ENCODE measurements around the gene INSR. TPM values are rescaled to one million over a fixed set of nuclear protein-coding genes. Genes with fewer than 3 reads are reported as not detected.
A peak's percentile ranks its signal among the peaks of the same experiment; 100 is the strongest.

Gene INSR
- total RNA-seq, 1 donor from 2014 or later, result 39.3 TPM

- H3K27me3 ChIP-seq, result no peaks in the 10 kb centered on the region
- H3K9me3 ChIP-seq, result no peaks in the 10 kb centered on the region
- TF ChIP-seq, protein P1, sequence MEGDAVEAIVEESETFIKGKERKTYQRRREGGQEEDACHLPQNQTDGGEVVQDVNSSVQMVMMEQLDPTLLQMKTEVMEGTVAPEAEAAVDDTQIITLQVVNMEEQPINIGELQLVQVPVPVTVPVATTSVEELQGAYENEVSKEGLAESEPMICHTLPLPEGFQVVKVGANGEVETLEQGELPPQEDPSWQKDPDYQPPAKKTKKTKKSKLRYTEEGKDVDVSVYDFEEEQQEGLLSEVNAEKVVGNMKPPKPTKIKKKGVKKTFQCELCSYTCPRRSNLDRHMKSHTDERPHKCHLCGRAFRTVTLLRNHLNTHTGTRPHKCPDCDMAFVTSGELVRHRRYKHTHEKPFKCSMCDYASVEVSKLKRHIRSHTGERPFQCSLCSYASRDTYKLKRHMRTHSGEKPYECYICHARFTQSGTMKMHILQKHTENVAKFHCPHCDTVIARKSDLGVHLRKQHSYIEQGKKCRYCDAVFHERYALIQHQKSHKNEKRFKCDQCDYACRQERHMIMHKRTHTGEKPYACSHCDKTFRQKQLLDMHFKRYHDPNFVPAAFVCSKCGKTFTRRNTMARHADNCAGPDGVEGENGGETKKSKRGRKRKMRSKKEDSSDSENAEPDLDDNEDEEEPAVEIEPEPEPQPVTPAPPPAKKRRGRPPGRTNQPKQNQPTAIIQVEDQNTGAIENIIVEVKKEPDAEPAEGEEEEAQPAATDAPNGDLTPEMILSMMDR (IDR thresholded peaks at IDR 0.05), result no peak
- no peak overlapping the region for H3K27ac ChIP-seq
- H3K4me1 ChIP-seq, result no peaks in the 10 kb centered on the region
- intact Hi-C loops (cut with DNase I), result no loop called here
- no peak overlapping the region for H3K4me3 ChIP-seq
- H3K36me3 ChIP-seq, result peaks cover 55 to 79% of the 10 kb centered on the region in 2 donors
- DNase-seq (ENCODE audit: low spot score in 2 of 2), result no peak
These were observed 125.3 kb downstream of the INSR start for GRCh38 chr19:7168941-7169340.

GRCh38 chr19:7161292-7161691 is 132.9 kb downstream of the INSR start:
- H3K4me1 ChIP-seq, result peaks cover 0 to 10% of the 10 kb centered on the region in 2 donors
- peaks cover 26 to 45% of the 10 kb centered on the region in 2 donors for H3K36me3 ChIP-seq
- no peaks in the 10 kb centered on the region for H3K27me3 ChIP-seq
- TF ChIP-seq, protein P1 (IDR thresholded peaks at IDR 0.05), result no peak
- H3K27ac ChIP-seq, result no peak overlapping the region
- intact Hi-C loops (cut with DNase I), result no loop called here
- H3K4me3 ChIP-seq, result no peak overlapping the region
- DNase-seq (ENCODE audit: low spot score in 2 of 2), result no peak
- no peaks in the 10 kb centered on the region for H3K9me3 ChIP-seq

- Histone ChIP-seq H3K4me3 (no peak overlapping the region), H3K36me3 (peaks cover 26 to 46% of the 10 kb centered on the region in 2 donors), H3K27ac (peak overlapping the region; percentile 87 to 89), H3K27me3 (no peaks in the 10 kb centered on the region), H3K9me3 (no peaks in the 10 kb centered on the region), H3K4me1 (peaks cover 0 to 10% of the 10 kb centered on the region in 2 donors)
- TF ChIP-seq, protein P1 (IDR thresholded peaks at IDR 0.05), result no peak
- DNase-seq (ENCODE audit: low spot score in 2 of 2), result peak; percentile 89 to 94
- intact Hi-C loops (cut with DNase I), result loop anchor here (2.0 to 5.0 kb wide), 3 partner anchors 39 to 135 kb away; partner anchors contain the start of gene INSR
These were observed 134.9 kb downstream of the INSR start for GRCh38 chr19:7159105-7159933.

GRCh38 chr19:7153022-7153421 is 141.2 kb downstream of the INSR start:
- peak overlapping the region in 1 of 2 donors; percentile 25 for H3K27ac ChIP-seq
- no peaks in the 10 kb centered on the region for H3K9me3 ChIP-seq
- peaks cover 16 to 41% of the 10 kb centered on the region in 2 donors for H3K36me3 ChIP-seq
- H3K27me3 ChIP-seq, result no peaks in the 10 kb centered on the region
- TF ChIP-seq, protein P1 (IDR thresholded peaks at IDR 0.05), result no peak
- no peaks in the 10 kb centered on the region for H3K4me1 ChIP-seq
- intact Hi-C loops (cut with DNase I), result no loop called here
- H3K4me3 ChIP-seq, result no peak overlapping the region
- DNase-seq (ENCODE audit: low spot score in 2 of 2), result no peak

DNA sequence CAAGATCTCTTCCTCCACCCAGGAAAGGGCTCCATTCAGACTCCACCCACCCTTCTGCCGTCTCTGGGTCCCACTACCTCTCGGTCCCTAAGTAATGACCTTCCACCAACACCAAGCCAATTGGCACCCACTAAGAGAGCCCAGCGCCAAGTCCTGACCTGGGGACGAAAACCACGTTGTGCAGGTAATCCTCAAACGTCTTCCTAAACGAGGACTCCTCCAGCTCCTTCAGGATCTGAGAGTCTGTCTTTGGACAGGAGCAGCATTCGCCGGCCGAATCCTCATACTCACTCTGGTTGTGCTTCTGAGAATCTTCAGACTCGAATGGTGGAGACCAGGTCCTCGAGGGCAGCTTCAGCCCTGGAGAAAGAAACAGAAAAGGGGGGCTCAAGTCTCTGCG is 141.6 kb downstream of the INSR start:
- Histone ChIP-seq H3K4me1 (no peaks in the 10 kb centered on the region), H3K4me3 (no peak overlapping the region), H3K36me3 (peaks cover 20 to 44% of the 10 kb centered on the region in 2 donors), H3K9me3 (no peaks in the 10 kb centered on the region), H3K27ac (peak overlapping the region in 1 of 2 donors; percentile 2), H3K27me3 (no peaks in the 10 kb centered on the region)
- TF ChIP-seq, protein P1 (IDR thresholded peaks at IDR 0.05), result no peak
- no peak for DNase-seq (ENCODE audit: low spot score in 2 of 2)
- intact Hi-C loops (cut with DNase I), result no loop called here
